Keratinocyte (primary cell): Measurements from ENCODE around the gene ALX4.

Experiments used
- CTCF ChIP-seq, 3 experiments: IDR thresholded peaks in 1 of 3; conservative IDR thresholded peaks in 1 of 3; optimal IDR thresholded peaks in 1 of 3; 2 replicates in 2 of 3; 3 replicates in 1 of 3; pipeline versions ENCODE3 to v1.5.1; 2011; ENCODE audit warnings: low read length in 3 of 3, mild to moderate bottlenecking in 3 of 3, moderate library complexity in 2 of 3, control low read depth in 1 of 3, inconsistent platforms in 1 of 3; ENCODE audit not compliant: insufficient read depth in 2 of 3; ENCODE audit errors: extremely low read depth in 1 of 3
- EZH2 ChIP-seq: IDR thresholded peaks from one replicate; pipeline ENCODE4 v1.6.1; 2012; ENCODE audit warnings: inconsistent platforms, mild to moderate bottlenecking, low read length, moderate library complexity

GRCh38 chr11:44217432-44217831, 92.5 kb downstream of the ALX4 start:
- TF ChIP-seq CTCF (optimal IDR thresholded peaks at IDR 0.05 in 1 of 3, IDR thresholded peaks at IDR 0.05 in 1 of 3, conservative IDR thresholded peaks at IDR 0.05 in 1 of 3; ENCODE audit: extremely low read depth in 1 of 3, insufficient read depth in 2 of 3, low read length in 3 of 3) = no peak
- TF ChIP-seq EZH2 = no peak
